H1 (cell line): Measurements from ENCODE around the gene MXI1. TPM values are rescaled to one million over a fixed set of nuclear protein-coding genes. Genes with fewer than 3 reads are reported as not detected.

Experiments
- BRCA1 ChIP-seq: IDR thresholded peaks from 2 replicates; pipeline ENCODE4 v1.6.1; 2012; ENCODE audit warnings: low read depth, low read length, improper control_type of control experiment
- CEBPB ChIP-seq: IDR thresholded peaks from 2 replicates; pipeline ENCODE4 v1.6.1; 2012; ENCODE audit warnings: low read depth, low read length
- CTBP2 ChIP-seq: IDR thresholded peaks from 2 replicates; pipeline ENCODE4 v1.7.0; 2011; ENCODE audit warnings: borderline replicate concordance, mild to moderate bottlenecking, moderate library complexity, mixed read lengths, low read length; ENCODE audit not compliant: insufficient read depth, insufficient read length
- RAD21 ChIP-seq, 2 experiments: IDR thresholded peaks in 1 of 2; conservative IDR thresholded peaks in 1 of 2; 2 replicates each; pipeline ENCODE4 v1.6.1; 2011; ENCODE audit warnings: low read depth in 2 of 2, low read length in 2 of 2, improper control_type of control experiment in 1 of 2, inconsistent platforms in 1 of 2, mild to moderate bottlenecking in 1 of 2, moderate library complexity in 1 of 2
- RFX5 ChIP-seq: IDR thresholded peaks from 2 replicates; pipeline ENCODE4 v1.6.1; 2011; ENCODE audit warnings: low read depth, low read length, improper control_type of control experiment, borderline replicate concordance
- RNF2 ChIP-seq: fragments of 200-900, 300-1000 bp; sonication (generic); IDR thresholded peaks from 2 replicates; pipeline ENCODE4 v1.7.1; 2016; ENCODE audit warnings: borderline replicate concordance, low read depth, mild to moderate bottlenecking, antibody characterized with exemption, low read length; ENCODE audit not compliant: poor library complexity, severe bottlenecking; ENCODE audit errors: missing control alignments
- RXRA ChIP-seq: IDR thresholded peaks from 2 replicates; pipeline ENCODE4 v1.6.1; 2011; ENCODE audit warnings: low read depth, mild to moderate bottlenecking, low read length, moderate library complexity; ENCODE audit not compliant: insufficient read depth
- SIN3A ChIP-seq, 2 experiments: IDR thresholded peaks in 1 of 2; conservative IDR thresholded peaks in 1 of 2; 2 replicates each; pipeline ENCODE4 v1.6.1; 2011 to 2012; ENCODE audit warnings: low read length in 2 of 2, improper control_type of control experiment in 1 of 2, low read depth in 1 of 2, mild to moderate bottlenecking in 1 of 2
- SP4 ChIP-seq: IDR thresholded peaks from 2 replicates; pipeline ENCODE4 v1.6.1; 2012; ENCODE audit warnings: low read length, inconsistent platforms
- TAF7 ChIP-seq: optimal IDR thresholded peaks from 2 replicates; pipeline ENCODE3; 2011; ENCODE audit warnings: low read depth, mild to moderate bottlenecking, inconsistent platforms, low read length, moderate library complexity, borderline replicate concordance
- polyA plus RNA-seq, 7 experiments: library from polyadenylated mRNA; depleted of rRNA in 3 of 7; stranded (reverse) in 5 of 7; unstranded in 2 of 7; fragments of >200 nt in 5 of 7; fragments of 200-250 nt in 2 of 7; gene quantifications; 1 replicate in 5 of 7; 2 replicates in 1 of 7; 4 replicates in 1 of 7; pipeline versions ENCODE4 v1.2.1 to v1.2.3, GENCODE V29; 2011 to 2013; ENCODE audit warnings: missing spikeins in 2 of 7, mixed read lengths in 2 of 7
- total RNA-seq: library from RNA; stranded (reverse); fragmentation: NEBNext Ultra II Directional; extraction: Animal tissue kit (Norgen Biotek cat#: 25700); gene quantifications from 2 replicates; pipeline ENCODE4 v1.2.1, GENCODE V29; 2021
- TF ChIP-seq, protein P1 (sequence below), 3 experiments: IDR thresholded peaks; 1 replicate in 2 of 3; 2 replicates in 1 of 3; pipeline versions ENCODE4 v1.5.1 to v1.6.1; 2011; ENCODE audit warnings: low read length in 3 of 3, mild to moderate bottlenecking in 3 of 3, inconsistent platforms in 2 of 3, low read depth in 1 of 3, moderate library complexity in 1 of 3; ENCODE audit not compliant: insufficient read depth in 1 of 3; ENCODE audit errors: control extremely low read depth in 1 of 3
- TF ChIP-seq, protein P2 (sequence below): IDR thresholded peaks from 2 replicates; pipeline ENCODE4 v1.6.1; 2012; ENCODE audit warnings: inconsistent platforms

The MXI1 gene
- total and polyA plus RNA-seq, 2 of the 8 experiments (the other 6 are each of a cell fraction or from before 2014, with no cell fraction given): 5.7 to 8.8 TPM

DNA sequence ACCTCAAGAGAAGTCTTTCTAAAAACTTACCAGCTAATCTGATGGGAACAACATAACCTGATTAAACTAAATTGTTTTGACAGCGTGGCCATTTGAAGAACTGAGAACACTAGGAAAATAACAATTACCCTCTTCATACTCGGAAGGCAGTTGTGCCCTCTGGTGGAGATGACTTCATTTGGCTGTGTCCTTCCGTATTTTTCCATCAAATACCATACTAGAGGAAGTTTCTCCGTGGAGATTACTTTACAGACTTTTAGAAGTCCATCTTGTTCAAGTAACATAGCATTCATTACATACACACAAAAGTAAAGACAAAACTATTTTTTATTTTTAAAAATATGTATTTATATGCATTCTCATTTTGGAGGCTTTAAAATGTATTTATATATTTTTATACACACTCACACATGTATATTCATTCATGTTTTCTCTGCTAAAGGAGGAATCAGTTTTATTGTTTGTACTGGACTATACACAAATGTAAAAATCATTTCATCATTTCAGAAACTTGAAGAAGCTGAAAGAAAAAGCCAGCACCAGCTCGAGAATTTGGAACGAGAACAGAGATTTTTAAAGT is 72.1 kb downstream of the MXI1 start (continued):
- TF ChIP-seq RAD21 (IDR thresholded peaks at IDR 0.05 in 1 of 2, conservative IDR thresholded peaks at IDR 0.05 in 1 of 2; ENCODE audit: low read depth in 2 of 2, low read length in 2 of 2) (peak; percentile 83 to 86), SIN3A (conservative IDR thresholded peaks at IDR 0.05 in 1 of 2, IDR thresholded peaks at IDR 0.05 in 1 of 2; ENCODE audit: low read depth in 1 of 2, low read length in 2 of 2) (no peak), CTBP2 (no peak), RNF2 (no peak), BRCA1 (no peak), TAF7 (no peak), RXRA (no peak), CEBPB (no peak), SP4 (no peak), RFX5 (no peak)
- TF ChIP-seq, protein P1, sequence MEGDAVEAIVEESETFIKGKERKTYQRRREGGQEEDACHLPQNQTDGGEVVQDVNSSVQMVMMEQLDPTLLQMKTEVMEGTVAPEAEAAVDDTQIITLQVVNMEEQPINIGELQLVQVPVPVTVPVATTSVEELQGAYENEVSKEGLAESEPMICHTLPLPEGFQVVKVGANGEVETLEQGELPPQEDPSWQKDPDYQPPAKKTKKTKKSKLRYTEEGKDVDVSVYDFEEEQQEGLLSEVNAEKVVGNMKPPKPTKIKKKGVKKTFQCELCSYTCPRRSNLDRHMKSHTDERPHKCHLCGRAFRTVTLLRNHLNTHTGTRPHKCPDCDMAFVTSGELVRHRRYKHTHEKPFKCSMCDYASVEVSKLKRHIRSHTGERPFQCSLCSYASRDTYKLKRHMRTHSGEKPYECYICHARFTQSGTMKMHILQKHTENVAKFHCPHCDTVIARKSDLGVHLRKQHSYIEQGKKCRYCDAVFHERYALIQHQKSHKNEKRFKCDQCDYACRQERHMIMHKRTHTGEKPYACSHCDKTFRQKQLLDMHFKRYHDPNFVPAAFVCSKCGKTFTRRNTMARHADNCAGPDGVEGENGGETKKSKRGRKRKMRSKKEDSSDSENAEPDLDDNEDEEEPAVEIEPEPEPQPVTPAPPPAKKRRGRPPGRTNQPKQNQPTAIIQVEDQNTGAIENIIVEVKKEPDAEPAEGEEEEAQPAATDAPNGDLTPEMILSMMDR (IDR thresholded peaks at IDR 0.05; ENCODE audit: control extremely low read depth in 1 of 3, insufficient read depth in 1 of 3, low read depth in 1 of 3, low read length in 3 of 3): peak in 2 of 3 experiments; percentile 70 to 72; a peak in 3 of 4 replicates
- TF ChIP-seq, protein P2, sequence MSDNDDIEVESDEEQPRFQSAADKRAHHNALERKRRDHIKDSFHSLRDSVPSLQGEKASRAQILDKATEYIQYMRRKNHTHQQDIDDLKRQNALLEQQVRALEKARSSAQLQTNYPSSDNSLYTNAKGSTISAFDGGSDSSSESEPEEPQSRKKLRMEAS: no peak
